ENCODE measurements around the gene ANAPC4.
"Not testable (repeated sequence)": the region's sequence is repeated elsewhere in the genome, so short reads cannot be mapped to it uniquely, and the experiment has no call there.

ANAPC4 gene, protein sequence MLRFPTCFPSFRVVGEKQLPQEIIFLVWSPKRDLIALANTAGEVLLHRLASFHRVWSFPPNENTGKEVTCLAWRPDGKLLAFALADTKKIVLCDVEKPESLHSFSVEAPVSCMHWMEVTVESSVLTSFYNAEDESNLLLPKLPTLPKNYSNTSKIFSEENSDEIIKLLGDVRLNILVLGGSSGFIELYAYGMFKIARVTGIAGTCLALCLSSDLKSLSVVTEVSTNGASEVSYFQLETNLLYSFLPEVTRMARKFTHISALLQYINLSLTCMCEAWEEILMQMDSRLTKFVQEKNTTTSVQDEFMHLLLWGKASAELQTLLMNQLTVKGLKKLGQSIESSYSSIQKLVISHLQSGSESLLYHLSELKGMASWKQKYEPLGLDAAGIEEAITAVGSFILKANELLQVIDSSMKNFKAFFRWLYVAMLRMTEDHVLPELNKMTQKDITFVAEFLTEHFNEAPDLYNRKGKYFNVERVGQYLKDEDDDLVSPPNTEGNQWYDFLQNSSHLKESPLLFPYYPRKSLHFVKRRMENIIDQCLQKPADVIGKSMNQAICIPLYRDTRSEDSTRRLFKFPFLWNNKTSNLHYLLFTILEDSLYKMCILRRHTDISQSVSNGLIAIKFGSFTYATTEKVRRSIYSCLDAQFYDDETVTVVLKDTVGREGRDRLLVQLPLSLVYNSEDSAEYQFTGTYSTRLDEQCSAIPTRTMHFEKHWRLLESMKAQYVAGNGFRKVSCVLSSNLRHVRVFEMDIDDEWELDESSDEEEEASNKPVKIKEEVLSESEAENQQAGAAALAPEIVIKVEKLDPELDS
- total RNA-seq, result 52.7 to 84.4 reads per million in 2 donors

GRCh38 chr4:25376754-25377571 is at the start of gene ANAPC4:
Gene ANAPC4, plus strand, starts transcription at chr4:25377263. Its CDS starts 165 bp downstream, at chr4:25377428.
- peak; percentile 90 to 100 (median 98) for DNase-seq

DNA sequence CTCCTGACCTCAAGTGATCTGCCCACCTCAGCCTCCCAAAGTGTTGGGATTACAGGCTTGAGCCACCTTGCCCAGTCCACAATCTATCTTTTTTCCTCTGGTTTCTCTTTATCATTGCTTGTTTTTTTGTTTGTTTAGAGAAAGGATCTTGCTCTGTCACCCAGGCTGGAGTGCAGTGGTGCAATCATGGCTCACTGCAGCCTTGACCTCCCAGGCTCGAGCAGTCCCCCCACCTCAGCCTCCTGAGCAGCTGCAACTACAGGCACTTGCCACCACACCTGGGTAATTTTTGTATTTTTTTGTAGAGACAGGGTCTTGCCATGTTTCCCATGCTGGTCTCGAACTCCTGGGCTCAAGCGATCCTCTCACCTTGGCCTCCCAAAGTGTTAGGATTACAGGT is 48.6 kb upstream of the ANAPC4 start:
- DNase-seq, result not testable (repeated sequence)

DNA sequence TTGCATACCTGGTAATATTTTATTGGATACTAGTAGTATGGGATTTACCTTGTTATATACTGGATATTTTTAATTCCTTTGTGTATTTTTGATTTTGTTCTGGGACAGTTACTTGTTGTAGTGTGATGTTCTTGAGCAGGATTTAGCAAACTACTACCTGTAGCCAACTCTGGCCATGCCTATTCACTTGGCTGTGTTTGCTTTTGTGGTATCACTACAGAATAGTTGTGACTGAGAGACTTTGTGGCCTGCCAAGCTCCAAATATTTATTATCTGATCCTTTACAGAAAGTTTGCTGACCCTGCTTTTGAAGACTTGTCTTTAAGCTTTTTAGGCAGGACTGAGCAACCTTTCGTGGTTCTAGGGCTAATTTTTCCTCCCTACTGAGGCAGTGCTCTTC is 46.7 kb upstream of the ANAPC4 start:
- DNase-seq, result no peak

DNA sequence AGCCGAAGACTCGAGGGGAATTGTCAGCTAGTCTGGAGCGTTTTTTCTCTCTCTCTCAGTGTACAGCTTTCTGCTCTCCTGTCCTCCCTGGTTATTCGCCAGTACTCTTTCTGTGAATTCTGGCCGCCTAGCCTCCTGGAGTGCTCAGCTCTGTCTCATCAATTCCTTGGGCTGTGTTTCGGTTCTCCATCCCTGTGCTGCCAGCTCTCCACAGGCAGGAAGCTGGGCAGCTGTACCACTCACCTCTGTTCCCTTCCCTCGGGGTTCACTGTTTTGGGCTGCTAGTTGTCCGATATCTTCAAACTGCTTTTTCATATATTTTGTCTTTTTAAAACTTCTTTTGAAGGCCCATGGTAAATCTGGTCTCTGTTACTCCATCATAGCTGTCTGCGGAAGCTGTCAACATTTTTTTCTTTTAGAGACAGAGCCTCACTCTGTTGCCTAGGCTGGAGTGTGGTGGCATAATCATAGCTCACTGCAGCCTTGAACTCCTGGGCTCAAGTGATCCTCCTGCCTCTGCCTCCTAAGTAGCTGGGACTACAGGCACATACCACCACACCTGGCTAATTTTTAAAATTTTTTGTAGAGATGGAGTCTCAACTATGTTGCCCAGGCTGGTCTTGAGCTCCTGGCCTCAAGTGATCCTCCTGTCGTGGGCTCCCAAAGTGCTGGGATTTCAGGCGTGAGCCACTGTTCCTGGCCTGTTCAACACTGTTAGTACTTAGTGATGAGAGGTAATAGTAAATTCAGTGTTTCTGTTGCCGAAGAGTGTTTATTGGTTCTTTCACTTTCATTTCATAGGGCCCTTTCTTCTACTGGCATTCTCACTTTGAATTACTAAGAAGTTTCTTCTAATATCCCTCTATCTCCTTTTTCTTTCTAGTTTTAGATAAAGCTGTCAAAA is 45.9 kb upstream of the ANAPC4 start:
- peak in 1 of 5 experiments; percentile 61 for DNase-seq

DNA sequence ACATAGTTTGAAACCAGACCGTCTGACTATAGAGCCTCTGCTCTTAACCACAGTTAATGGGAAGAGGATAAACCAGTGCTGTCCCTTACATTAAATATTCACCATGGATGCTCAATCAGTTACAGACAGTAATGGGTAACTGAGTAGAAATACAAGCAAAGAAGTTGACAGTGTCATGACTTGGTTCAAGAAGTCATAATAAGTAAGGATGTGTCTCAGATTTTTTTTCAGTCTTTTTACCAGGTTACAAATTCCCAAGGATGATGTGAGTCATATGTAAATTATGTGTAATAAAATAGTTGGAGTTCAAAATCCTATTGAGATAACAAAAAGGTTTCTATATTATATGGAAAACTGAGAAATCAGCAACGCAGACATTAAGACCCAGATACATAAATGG is 33.4 kb upstream of the ANAPC4 start:
- no peak for DNase-seq

GRCh38 chr4:25345744-25346143 is 31.3 kb upstream of the ANAPC4 start:
- DNase-seq, result no peak

DNA sequence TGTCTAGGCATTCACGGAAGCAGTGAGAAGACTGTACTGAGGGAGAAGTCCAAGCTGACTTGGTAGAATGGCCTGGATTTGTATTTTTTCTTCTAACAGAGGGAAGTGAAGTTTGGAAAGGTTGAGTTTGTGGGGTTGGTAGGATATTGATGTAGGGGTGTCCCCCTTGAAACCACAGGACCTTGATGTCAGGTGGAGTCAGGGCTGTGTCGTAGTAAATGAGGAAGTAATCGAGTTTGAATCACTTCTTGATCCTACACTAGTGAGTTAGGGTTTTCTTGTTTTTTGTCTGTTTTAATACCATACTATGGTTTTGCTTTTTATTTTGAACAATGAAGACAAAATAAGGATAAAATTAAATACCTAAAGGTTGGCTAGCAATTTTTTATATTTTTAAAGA is 30.1 kb upstream of the ANAPC4 start:
- DNase-seq, result no peak

GRCh38 chr4:25347473-25347872 is 29.6 kb upstream of the ANAPC4 start:
- DNase-seq, result no peak

DNA sequence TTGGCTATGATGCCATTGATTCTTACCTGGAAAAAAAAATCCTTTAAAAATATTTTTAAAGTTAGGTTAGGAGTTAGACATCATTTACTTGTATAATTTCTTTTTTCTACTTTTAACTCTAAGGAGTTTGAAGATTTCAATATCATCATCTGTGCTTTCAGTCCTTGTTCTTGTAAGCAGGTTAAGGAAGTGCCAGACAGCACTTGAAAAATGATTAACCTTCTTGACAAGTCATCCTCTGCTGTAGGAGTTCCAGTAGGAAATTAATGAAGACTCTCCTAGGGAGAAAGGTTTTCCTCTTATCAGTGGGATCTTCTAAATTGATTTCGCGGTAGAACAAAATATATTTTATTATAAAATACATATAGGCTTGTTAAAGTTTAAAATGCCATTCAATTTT is 29.1 kb upstream of the ANAPC4 start:
- DNase-seq, result no peak

GRCh38 chr4:25350561-25350960 is 26.5 kb upstream of the ANAPC4 start:
- no peak for DNase-seq

DNA sequence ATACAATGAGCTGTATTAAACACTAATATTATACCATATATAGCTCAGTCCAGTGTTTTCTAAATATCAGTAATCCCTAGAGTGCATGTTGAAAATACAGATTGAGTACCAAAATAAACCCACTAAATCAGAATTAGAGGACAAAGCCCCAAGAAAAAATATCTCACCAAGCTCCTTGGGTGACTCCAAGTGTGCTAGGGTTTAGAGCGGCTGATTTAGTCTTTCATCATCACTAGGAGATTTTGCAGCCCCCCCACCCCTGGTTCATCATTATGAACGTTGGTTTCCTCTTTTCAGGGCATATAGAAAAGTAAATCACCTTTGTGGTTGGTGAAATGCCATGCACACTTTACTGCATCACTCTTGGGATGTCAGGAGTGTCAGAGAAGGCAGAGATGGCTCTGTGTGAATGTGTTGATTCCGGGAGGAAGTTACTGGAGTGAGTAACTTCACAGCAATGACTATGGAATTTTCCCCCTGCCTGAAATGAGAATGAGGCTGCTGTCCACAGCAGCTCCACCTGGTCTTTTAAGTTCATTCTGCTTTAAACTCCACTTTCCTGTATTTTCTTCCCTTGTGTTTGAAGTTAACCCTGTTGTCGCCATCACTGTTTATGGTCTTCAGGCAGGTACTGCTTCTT is 25.2 kb upstream of the ANAPC4 start:
- no peak for DNase-seq

GRCh38 chr4:25356068-25356467 is 21.0 kb upstream of the ANAPC4 start:
- no peak for DNase-seq

- DNase-seq, result no peak
These were observed 18.4 kb upstream of the ANAPC4 start for GRCh38 chr4:25358515-25359275.

DNA sequence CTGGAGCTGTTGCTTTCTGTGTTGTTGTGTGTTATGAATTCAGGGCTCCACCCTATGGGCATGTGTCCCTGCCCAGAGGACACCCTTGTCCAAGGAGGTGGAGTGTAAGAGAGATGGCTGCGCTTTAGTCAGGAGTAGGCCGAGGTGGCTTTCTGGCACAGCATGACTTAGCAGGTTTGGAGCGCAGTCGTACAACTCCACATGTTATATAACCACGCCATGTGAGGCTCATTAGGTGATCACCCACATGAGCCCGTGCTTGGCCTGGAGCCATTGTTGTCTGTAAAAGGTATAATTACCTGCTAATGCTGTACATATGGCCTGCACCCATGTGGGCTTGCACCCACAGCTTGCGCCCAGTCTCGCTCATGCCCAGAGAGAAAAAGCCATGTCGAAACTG is 15.8 kb upstream of the ANAPC4 start:
- DNase-seq, result peak in 1 of 5 experiments; percentile 13

DNA sequence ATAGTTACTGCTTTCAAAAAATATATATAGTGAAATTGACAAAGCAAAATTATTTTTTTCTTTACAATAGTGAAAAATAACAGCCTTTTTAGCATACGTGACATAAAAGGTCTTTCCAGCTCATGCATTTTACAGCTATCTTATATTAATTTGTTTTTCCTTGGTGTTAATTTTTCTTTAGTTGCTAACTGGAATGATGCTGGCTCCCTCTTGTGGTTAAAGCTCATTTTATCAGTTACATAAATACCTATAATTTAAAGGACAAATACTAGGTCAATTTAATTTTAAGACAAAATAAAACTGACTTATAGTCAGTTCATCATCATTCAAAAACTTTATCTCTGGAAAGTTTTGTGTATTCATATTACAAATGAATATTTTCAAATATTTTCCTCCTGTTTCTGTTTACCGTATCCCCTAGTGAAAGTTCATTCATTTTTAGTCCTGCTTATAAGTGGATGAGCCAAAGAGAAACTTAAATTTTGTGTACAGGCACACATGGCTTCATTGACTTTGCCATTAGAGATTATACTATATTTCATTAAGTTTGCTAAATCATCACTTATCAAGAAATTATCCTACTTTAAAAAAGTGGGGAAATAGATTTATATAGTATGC is 9.9 kb upstream of the ANAPC4 start:
- DNase-seq, result peak in 1 of 5 experiments; percentile 46

GRCh38 chr4:25367877-25368276 is 9.2 kb upstream of the ANAPC4 start:
- DNase-seq, result no peak

- no peak for DNase-seq
These were observed 8.7 kb upstream of the ANAPC4 start for GRCh38 chr4:25368315-25368714.

GRCh38 chr4:25370242-25370641 is 6.8 kb upstream of the ANAPC4 start:
- DNase-seq, result no peak

DNA sequence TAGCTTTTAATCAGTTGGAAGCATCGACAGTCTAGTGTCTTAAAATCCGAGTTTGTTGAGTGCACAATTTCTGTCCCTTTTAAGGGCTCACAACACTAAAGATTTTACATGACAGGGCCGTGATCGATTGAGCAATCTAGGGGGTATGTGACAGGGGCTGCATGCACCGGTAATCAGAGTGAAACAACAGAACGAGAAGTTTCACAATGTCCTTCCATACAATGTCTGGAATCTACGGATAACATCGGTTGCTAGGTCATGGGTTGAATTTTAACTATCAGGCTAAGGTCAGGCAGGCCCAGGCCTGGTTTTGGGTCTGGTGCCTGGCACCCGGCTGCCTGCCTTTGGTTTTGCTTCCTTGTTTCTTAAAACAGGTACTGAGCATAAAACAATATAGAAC is 4.5 kb upstream of the ANAPC4 start:
- not testable (repeated sequence) for DNase-seq

Data from T-helper 2 cell (primary cell).